NCI-H226 (cell line): ENCODE measurements around the gene TBC1D4.

Experiments used
- DNase-seq: peaks from one replicate; pipeline ENCODE4 v3.0.0-alpha.2; 2015

Gene TBC1D4

DNA sequence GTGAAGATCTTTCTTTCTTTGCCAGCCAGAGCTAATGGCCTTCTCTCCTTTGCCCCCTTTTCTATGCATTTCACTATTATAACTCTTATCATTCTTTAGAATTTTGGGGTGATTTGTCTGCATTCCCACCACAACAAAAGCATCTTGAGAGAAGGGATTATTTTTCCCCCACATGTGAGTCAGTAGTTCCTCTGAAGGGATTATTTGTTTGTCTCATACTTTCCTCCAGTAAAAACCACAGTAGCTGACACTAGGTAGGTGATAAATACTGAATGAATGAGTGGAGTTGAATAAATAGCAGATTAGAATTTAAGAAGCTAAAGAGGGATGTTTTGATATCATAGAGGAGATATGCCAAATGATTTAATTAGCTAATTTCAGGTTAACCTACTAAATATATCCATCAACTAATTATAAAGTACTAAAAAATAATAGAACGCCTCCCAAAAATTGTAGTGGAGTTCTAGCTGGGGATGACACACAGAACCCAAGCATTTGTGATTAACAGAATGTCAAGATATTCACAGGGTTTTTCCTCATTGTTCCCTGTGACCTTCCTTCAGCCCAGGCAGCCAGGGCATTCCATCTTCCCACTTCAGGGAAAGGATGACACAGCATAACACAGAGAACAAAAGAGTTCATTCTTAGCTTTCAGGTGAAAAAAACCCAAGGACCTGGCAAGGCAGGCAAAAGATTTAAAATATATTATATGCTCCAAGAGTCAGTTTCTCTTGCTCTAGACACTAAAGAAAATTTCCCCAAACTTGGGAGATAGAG is 3.5 kb upstream of the TBC1D4 start:
- peak; percentile 22 for DNase-seq

DNA sequence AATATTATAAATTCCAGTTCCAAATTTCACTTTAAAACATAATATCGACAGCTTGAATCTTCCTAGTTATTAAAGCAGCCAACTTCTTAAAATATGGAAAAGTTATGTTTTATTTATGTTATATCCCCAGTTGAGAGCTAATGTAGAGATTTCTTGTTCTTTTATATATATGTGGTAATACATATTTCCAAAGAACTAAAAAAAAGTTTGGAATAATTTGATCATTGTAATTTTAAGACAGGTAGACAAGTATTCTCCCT is 781 bp upstream of the TBC1D4 start:
- DNase-seq: no peak

DNA sequence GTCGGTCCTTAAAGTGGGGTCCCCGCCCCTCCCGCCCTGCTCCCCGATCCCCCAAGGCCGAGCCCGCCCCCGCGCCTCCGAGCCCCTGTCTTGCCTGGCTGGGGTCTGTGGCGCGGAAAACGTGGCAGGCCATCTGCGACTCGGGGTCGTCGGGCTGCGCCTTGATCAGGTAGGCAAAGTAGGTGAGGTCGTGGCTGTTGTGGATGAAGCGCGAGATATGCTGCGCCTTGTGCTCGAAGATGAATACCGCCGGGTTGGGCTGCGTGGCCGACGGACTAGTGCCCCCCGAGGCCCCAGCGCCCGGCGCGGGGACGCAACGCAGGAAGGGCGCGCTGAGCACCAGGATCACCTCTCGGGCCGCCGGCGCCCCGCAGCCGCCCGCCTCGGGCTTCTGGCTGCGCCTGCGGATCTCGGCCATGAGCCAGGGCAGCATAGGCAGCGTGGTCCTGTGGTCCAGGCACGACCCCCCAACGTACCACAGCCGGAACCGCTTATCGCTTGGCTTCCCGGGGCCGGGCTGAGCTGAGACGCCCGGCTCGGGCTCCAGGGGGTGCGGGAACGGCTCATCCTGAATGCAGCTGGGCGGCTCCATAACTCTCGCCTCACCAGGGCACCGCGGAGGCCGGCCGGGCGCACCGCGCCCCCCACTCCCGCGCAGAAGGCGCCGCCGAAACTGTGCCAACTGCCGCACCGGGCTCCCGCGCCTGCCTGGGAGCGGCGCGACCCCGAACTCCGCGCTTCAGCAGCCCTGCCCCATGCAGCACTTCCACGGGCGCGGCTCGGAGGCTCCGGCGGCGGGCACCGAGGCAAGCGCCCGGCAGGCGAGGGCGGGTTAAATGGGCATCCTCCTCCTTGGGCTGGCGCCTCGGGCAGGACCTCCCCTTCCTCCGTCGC is 546 bp downstream of the TBC1D4 start:
- no peak for DNase-seq

DNA sequence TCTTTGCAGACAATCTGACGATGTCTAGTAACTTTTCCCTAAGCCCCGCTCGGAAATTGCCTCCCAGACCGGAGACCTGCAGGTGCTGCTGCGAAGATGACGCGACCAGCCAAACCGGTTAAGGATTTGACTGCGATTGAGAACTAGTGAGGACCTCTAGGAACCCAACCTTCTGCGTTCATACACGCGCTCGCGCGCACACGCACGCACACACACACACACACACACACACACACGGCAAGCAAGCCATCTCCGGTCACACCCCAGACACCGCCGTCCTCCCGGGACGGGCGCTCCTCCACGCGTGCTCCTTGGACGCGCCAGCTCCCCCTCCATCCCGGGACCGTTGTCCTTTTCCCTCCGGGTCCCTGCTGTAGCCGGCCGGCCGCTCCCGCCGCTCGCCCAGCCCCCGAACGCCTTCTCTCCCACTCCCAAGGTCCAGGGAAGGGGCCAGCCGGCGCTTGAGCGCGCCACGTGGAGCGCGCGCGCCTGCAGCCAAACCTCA is 1.2 kb downstream of the TBC1D4 start:
- DNase-seq: peak; percentile 12

DNA sequence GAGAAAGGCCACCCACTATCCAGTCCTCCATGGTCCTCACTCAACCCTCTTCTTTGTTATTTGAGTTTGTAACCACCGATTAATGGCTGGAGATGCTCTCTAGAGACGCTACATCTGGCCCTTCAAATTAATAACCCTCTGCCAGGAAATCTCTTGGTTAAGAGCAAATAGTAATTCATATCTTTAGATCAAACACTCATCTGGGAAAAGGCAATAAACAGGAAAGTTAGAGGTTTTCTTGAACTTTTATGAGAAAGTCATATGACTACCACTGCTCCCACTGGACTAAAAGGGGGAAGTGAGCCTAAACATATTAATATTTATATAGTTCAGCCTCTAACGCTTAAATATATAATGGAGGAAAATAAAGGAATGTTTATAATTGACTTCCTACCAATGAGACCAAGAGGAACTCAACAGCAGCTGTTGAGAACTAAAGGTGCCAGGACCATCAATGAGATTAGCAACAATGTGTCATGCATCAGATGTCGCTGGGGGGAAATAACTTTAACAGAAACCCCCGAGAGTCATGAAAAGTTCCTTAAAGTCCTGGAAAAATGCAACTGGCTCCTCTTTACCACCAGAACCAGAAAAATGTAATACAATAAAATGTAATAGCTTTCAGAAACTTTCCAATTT is 2.7 kb downstream of the TBC1D4 start:
- no peak for DNase-seq

DNA sequence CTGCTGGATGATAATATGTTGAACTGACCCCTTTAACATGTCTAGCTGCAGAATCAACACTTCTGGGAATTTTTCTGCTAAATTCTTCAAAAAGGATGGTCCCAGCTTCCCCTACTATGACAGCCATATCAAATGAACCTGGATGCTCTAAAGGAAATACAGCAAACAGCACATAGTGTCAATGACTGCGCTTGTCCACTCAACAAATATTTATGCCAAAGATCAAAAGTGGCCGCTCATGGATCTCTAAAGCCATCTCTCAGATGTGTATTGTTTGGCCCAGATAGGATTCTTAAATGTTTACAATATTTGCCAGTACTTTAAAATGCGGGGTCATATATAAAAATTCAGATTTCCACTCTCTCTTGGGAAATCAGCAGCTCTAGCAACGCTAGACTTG is 3.3 kb downstream of the TBC1D4 start:
- DNase-seq: no peak

DNA sequence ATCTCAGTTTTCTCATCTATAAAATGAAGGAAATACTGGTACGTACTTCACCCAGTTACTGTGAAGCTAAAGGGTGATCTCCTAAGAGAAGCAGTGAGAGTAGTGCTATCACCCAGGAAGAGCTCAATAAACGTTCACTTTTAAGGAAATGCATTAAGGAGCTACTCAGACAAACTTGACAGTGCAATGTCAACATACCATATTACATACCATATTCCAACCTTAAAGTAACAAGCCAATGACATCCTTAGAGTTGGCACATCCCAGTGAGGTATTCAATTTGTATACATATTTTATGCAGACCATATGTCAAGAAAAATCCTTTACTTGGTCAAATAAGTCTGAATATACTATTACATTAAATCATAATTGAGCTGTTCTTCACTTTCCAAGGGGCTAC is 7.0 kb downstream of the TBC1D4 start:
- no peak for DNase-seq

DNA sequence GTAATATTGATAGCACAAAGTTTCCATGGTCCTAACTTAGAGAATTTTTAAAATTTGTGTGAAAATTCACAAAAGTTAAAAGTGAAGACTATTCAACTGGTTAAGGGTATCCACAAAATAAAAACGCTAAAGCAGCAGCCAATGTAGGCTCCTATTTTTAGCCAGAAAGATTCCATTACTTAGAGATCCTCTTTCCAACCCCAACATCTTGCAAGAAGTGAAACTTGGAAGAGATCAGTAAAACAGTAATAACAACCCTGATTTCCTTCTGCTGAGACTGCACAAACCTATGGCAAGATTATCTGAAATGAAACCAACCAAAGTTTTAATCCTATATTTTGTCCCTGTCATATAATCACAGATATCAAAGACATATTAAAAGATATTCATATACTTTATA is 8.5 kb downstream of the TBC1D4 start:
- no peak for DNase-seq

DNA sequence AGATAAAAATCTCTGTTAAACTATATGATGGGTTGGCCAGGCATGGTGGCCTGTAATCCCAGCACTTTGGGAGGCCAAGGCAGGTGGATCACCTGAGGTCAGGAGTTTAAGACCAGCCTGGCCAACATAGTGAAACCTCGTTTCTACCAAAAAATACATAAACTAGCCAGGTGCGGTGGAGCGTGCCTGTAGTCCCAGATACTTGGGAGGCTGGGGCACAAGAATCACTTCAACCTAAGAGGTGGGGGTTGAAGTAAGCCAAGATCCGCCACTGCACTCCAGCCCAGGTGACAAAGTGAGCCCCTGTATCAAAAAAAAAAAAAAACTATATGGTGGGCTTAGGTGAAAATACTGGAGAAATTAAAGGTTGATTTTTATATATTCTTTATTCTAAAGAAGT is 11.3 kb downstream of the TBC1D4 start:
- no peak for DNase-seq

DNA sequence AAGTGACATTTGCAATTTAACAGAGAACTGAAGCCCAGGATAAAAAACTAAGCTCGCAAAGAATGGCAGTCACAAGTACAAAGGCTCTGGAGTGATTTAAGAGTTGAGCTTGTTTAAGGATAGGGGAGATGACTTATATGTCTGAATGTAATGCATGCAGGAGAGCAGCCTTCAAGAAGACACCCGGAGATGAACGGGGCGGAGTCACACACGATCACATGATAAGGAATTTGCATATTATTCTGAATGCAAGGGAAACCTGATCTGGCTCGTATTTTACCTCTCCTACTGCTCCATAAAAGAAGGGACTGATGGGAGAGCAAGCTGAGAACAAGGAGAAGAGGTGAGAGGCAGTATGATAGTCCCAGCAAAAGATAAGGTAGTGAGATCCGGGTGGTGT is 12.9 kb downstream of the TBC1D4 start:
- no peak for DNase-seq

DNA sequence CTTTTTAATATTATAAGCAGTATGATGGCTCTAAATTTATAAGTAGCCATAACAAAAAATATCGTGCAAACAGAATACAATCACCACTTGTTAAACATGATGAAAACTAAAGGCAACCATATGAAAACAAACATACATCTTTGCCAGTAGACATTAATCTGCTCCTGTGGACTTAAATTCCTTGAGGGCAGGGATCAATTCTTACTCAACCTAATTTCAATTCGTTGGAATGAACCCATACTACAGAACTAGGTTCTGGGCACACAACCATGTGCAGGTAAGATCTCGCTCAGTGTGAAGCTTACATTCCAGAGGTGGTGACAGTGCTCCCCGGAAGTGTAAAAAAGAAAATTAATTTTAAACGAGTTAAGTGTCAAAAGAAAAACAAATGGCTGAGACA is 13.4 kb downstream of the TBC1D4 start:
- DNase-seq: no peak

DNA sequence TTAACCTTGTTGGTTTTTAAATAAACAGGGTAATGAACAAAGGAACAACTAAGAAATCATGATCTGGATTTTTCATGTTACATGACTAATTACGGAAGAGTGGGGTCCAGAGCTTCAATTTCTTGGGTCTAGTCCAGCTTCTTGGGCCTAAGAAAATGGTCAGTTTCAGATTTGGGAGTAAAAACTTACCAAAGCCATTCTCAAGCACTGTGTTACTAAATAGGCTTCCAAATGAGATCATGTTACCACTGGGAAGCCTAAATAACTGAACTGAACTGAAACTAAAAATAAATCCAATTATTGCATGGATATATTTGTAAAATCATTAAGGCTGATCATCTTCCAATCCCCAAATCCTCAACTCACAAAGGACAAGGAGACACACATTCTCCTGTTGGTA is 13.9 kb downstream of the TBC1D4 start:
- no peak for DNase-seq

DNA sequence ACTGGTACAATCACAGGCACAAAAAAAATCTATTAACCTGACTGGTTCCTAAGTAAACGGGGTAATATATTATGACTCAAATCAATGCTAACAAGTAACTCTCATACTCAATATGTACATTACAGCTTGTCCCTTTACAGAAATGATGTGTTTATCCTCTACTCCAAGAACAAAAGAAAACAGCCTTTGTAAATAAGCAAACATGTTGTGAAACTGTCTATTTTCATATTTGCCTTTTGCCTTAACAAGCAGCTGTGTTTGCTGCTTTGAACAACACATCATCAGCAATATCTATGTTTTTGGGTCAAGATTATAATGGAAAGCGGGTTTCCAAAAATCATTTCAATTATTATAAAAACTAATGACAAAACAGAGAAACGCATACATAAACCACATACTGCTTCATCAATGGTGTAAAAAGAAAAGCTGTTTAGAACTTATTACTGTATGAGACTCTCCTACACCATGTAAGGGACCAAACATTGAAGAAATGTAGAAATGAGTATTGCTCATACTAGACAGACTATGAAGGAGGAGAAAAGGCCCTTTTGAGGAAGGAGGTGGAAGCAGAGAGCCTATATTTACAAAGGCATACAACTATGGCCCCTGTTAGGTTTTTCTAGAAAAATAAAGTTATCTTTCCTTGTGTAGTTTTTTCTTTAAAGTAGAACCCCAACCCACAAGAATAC is 14.8 kb downstream of the TBC1D4 start:
- DNase-seq: no peak

DNA sequence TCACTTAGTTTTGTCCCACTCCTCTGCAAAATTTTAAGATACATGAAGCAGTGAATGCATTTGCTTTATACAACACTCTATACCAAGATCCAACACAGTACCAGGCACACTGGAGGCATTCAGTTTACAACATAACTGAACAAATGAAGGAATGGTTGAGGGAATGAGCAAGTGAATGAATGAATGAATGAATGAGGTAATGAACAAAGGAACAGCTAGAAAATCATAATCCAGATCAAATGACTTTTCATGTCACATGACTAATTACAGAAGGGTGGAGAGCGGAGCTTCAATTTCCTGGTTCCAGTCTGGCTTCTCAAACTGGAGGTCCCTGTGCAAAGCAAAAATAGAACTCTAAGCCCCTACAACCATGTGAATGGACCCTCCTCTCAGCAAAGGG is 16.7 kb downstream of the TBC1D4 start:
- no peak for DNase-seq

DNA sequence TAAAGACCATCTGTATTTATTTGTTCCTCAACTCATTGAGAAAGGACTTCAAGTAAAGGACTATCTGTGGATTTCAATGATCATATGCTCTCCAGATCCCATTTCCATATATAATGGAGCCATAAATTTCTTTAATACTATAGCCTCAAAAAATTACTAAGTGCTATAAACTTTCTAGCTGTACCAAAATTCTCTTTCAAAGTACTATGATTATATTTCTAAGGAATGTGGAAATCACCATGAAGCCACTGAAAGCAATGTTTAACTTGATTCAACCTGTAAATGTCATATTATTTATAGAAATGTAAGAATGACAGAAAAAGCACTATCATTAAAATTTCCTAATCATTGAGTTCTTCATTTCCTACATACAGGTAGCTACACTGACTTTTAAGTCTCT is 20.7 kb downstream of the TBC1D4 start:
- no peak for DNase-seq

DNA sequence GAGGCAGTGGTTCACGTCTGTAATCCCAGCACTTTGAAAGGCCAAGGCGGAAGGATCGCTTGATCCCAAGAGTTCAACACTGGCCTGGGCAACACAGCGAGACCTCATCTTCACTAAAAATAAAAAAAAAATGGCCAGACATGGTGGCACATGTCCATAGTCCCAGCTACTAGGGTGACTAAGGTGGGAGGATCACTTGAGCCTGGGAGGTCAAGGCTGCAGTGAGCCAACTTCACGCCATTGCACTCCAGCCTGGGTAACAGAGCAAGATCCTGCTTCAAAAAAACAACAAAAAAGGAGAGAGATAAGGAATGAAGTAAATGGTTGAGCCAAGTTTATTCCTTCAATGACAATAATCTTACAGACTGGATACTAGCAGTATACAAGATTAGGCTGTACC is 21.3 kb downstream of the TBC1D4 start:
- DNase-seq: no peak

DNA sequence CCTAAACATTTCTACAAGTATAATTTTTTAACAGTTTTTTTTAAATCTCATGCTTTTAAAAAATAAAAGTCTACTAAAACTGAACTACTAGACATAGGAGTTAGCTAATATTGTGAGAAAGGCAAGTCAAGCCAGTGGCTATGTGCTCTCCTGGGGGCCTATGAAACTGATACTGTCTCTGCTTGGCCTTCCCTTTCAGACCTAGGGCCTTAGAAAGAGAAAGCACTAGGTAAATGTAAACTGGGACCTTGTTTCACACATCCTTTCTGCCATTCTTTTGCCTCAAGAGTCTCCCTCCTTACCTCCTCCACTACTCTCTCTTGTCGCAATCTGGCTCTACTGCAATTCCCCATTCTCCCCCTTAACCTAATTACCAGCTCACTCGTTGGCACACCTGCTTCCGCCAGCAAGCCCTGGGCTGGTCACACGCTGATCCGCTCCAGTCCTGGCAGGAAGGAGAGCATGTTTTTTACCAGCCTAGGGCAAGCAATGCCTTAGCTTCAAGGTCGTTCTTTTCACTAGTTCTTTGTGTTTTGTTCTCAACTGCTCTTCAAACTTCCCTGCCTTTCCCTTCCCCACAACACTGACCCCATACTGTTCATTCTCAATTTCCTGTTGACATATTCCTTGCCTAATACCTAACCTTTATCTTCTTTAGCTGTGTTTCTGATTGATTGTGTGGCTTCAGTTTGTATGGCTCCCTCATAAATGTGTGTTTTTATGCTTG is 23.1 kb downstream of the TBC1D4 start:
- no peak for DNase-seq

DNA sequence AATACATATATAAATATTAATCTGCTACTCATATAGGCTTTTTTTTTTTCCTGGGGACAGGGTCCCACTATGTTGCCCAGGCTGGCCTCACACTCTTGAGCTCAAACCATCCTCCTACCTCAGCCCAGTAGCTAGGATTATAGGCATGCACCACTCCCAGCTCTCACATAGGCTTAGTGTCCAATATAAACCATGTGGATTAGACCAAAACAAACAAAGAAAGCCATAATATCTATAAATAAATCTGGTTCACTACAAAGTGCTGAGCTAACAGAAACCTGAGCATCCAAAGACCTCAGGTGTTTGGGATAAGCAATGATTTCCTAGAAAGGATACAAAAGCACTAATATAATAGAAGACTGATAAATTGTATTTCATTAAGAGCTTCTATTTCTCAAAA is 26.0 kb downstream of the TBC1D4 start:
- DNase-seq: no peak

DNA sequence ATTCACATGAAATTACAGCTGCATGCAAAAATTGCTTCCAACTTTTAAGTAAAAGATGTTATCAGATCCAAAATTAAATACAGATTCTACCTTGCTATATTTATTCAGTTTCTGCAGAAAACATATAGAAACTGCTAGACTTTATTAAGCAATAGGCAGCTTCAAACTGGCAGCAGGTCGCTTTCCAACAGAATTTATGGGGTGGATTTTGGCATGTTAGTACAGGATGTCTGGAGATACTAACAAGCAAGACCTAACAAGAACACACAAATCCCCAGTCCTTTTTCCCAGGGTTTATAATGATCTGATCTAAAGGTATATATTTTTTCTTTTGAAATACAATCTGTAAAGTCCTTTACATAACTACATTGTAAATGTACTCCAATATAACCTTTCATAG is 27.5 kb downstream of the TBC1D4 start:
- no peak for DNase-seq

DNA sequence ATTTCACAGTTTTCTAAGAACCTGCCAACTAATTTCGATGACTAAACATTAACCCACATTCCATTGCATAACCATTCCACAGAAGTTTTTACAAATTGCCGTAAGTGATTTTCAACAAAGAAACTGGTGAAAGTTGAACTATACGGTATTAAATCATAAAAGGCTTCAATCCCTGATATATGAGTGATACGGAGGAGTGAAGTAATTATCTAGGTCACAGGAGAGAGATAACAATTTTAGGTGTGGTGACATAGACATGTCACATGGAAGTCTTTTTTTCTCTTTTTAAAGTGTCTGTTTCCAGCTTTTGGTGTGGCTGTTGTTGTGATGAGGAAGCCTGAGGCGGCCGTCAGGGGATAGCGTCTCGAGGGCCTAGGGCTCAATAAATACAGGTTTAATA is 29.4 kb downstream of the TBC1D4 start:
- no peak for DNase-seq

DNA sequence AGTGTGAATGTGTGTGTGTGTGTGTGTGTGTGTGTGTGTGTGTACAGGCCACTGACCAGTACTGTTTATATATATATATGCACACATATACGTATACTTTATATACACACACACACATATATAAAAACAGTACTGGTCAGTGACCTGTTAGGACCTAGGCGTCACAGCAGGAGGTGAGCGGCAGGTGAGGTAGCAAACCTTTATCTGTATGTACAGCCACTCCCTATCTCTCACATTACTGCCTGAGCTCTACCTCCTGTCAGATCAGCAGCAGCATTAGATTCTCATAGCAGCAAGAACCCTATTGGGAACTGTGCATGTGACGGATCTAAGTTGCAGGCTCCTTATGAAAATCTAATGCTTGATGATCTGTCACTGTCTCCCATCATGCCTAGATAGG is 34.5 kb downstream of the TBC1D4 start:
- DNase-seq: no peak

DNA sequence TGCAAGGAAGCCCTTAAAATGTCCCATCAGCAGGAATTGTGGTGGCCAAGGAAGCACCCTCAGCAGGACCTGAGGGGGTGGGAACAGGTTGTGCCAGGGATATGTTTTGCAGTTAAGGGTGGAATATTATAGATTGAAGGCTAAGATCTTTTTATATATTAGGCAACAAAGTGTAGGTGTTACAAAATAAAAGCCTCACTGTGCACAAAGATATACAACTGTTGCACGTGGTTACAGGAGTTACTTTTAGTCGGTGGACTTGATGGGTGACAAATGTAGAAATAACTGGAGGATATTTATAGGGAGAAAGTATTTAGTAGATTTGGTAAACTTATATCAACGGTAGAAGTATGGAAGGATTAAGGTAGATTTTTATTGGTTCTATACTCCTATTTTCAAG is 35.1 kb downstream of the TBC1D4 start:
- no peak for DNase-seq
